HEK293 (cell line): ENCODE measurements around the gene PPFIA3.

Source experiments
- CTCF ChIA-PET: fragments of 350-600 bp; formaldehyde crosslinking; extraction: SDS; loops from one replicate; lab custom pipeline; 2021; ENCODE audit warnings: antibody characterized with exemption; lab: Yijun Ruan, JAX
- POLR2A ChIA-PET: fragments of 300-600 bp; formaldehyde crosslinking; extraction: SDS; loops from one replicate; lab custom pipeline; 2020; ENCODE audit warnings: antibody characterized with exemption, inconsistent platforms; lab: Yijun Ruan, JAX
- H3K27ac ChIP-seq: fragments of 200-500 bp; sonication (Bioruptor generic); 2 replicates; pipeline ENCODE4 v1.5.1; 2014; ENCODE audit warnings: low read depth, low read length, control low read depth, inconsistent platforms; ENCODE audit errors: extremely low read depth
- H3K36me3 ChIP-seq, 2 experiments: fragments of 200-500 bp in 1 of 2; sonication (Bioruptor generic) in 1 of 2; 1 replicate in 1 of 2; 2 replicates in 1 of 2; pipeline ENCODE4 v1.5.1; 2014 to 2017; ENCODE audit warnings: inconsistent platforms in 2 of 2, low read length in 2 of 2; ENCODE audit not compliant: control insufficient read depth in 2 of 2, insufficient read depth in 1 of 2
- H3K4me1 ChIP-seq: fragments of 200-500 bp; sonication (Bioruptor generic); 2 replicates; pipeline ENCODE4 v1.5.1; 2014; ENCODE audit warnings: mild to moderate bottlenecking, low read length, inconsistent platforms; ENCODE audit not compliant: control insufficient read depth, insufficient read depth
- H3K4me3 ChIP-seq: 2 replicates; pipeline ENCODE4 v1.5.1; 2011; ENCODE audit warnings: low read depth, mild to moderate bottlenecking, control low read depth, low read length, moderate library complexity
- H3K9me3 ChIP-seq: fragments of 200-500 bp; sonication (Bioruptor generic); 2 replicates; pipeline ENCODE4 v1.5.1; 2014; ENCODE audit warnings: low read depth, low read length, inconsistent platforms; ENCODE audit not compliant: control insufficient read depth, insufficient read depth
- BCL11B ChIP-seq: fragments of 450-650 bp; formaldehyde crosslinking; IDR thresholded peaks from 2 replicates; pipeline ENCODE4 v1.5.1; 2016; ENCODE audit warnings: low read depth, missing biosample characterization, missing genetic modification characterization
- FEZF1 ChIP-seq: fragments of 450-650 bp; formaldehyde crosslinking; IDR thresholded peaks from 2 replicates; pipeline ENCODE4 v1.5.1; 2016; ENCODE audit warnings: missing biosample characterization, missing genetic modification characterization
- GLIS2 ChIP-seq: fragments of 450-650 bp; formaldehyde crosslinking; IDR thresholded peaks from 2 replicates; pipeline ENCODE4 v1.5.1; 2016; ENCODE audit warnings: missing biosample characterization, missing genetic modification characterization
- HOXD13 ChIP-seq: sonication (generic); formaldehyde crosslinking; IDR thresholded peaks from 2 replicates; pipeline ENCODE4 v1.8.0; 2022; ENCODE audit warnings: missing genetic modification reagents, borderline replicate concordance
- KLF7 ChIP-seq: fragments of 450-650 bp; formaldehyde crosslinking; IDR thresholded peaks from 2 replicates; pipeline ENCODE4 v1.5.1; 2016; ENCODE audit warnings: missing biosample characterization, missing genetic modification characterization, borderline replicate concordance
- KLF9 ChIP-seq: fragments of 450-650 bp; formaldehyde crosslinking; IDR thresholded peaks from 2 replicates; pipeline ENCODE4 v1.5.1; 2016; ENCODE audit warnings: missing biosample characterization, missing genetic modification characterization, low read depth
- PATZ1 ChIP-seq: fragments of 450-650 bp; formaldehyde crosslinking; IDR thresholded peaks from 2 replicates; pipeline ENCODE4 v1.5.1; 2016; ENCODE audit warnings: missing biosample characterization, missing genetic modification characterization
- SETDB1 ChIP-seq: IDR thresholded peaks from one replicate; pipeline ENCODE4 v1.6.1; 2017; ENCODE audit warnings: mild to moderate bottlenecking, low read length, moderate library complexity, mixed read lengths; ENCODE audit not compliant: insufficient read length
- SP2 ChIP-seq: fragments of 450-650 bp; formaldehyde crosslinking; IDR thresholded peaks from 2 replicates; pipeline ENCODE4 v1.5.1; 2016; ENCODE audit warnings: missing biosample characterization, missing genetic modification characterization
- SP7 ChIP-seq: fragments of 450-650 bp; formaldehyde crosslinking; IDR thresholded peaks from 2 replicates; pipeline ENCODE4 v1.5.1; 2016; ENCODE audit warnings: missing biosample characterization, missing genetic modification characterization
- TCF7L2 ChIP-seq: IDR thresholded peaks from 2 replicates; pipeline ENCODE4 v1.6.1; 2011; ENCODE audit warnings: low read depth, mild to moderate bottlenecking, inconsistent platforms, low read length, moderate library complexity, borderline replicate concordance
- TRIM28 ChIP-seq: IDR thresholded peaks from 2 replicates; pipeline ENCODE4 v1.6.1; 2011; ENCODE audit warnings: low read length, control low read depth, borderline replicate concordance
- YY1 ChIP-seq: fragments of 450-650 bp; formaldehyde crosslinking; IDR thresholded peaks from 2 replicates; pipeline ENCODE4 v1.5.1; 2018; ENCODE audit warnings: missing biosample characterization, missing genetic modification characterization
- ZBTB20 ChIP-seq: fragments of 450-650 bp; formaldehyde crosslinking; IDR thresholded peaks from 2 replicates; pipeline ENCODE4 v1.5.1; 2016; ENCODE audit warnings: missing biosample characterization, missing genetic modification characterization
- ZBTB21 ChIP-seq: fragments of 450-650 bp; formaldehyde crosslinking; IDR thresholded peaks from 2 replicates; pipeline ENCODE4 v1.5.1; 2017; ENCODE audit warnings: missing biosample characterization, missing genetic modification characterization
- ZBTB8A ChIP-seq: fragments of 450-650 bp; formaldehyde crosslinking; IDR thresholded peaks from 2 replicates; pipeline ENCODE4 v1.5.1; 2016; ENCODE audit warnings: missing biosample characterization, missing genetic modification characterization
- ZFHX2 ChIP-seq: fragments of 450-650 bp; formaldehyde crosslinking; conservative IDR thresholded peaks from 2 replicates; pipeline ENCODE4 v1.5.1; 2016; ENCODE audit warnings: missing biosample characterization, missing genetic modification characterization
- ZNF10 ChIP-seq: fragments of 450-650 bp; formaldehyde crosslinking; IDR thresholded peaks from 2 replicates; pipeline ENCODE4 v1.5.1; 2017; ENCODE audit warnings: missing biosample characterization, missing genetic modification characterization
- ZNF146 ChIP-seq: fragments of 450-650 bp; formaldehyde crosslinking; IDR thresholded peaks from 2 replicates; pipeline ENCODE4 v1.5.1; 2016; ENCODE audit warnings: missing biosample characterization, missing genetic modification characterization
- ZNF239 ChIP-seq: fragments of 450-650 bp; formaldehyde crosslinking; IDR thresholded peaks from 2 replicates; pipeline ENCODE4 v1.5.1; 2016; ENCODE audit warnings: missing biosample characterization, missing genetic modification characterization
- ZNF280D ChIP-seq: fragments of 450-650 bp; formaldehyde crosslinking; IDR thresholded peaks from 2 replicates; pipeline ENCODE4 v1.5.1; 2016; ENCODE audit warnings: missing biosample characterization, missing genetic modification characterization
- ZNF423 ChIP-seq: fragments of 450-650 bp; formaldehyde crosslinking; IDR thresholded peaks from 2 replicates; pipeline ENCODE4 v1.5.1; 2016; ENCODE audit warnings: missing biosample characterization, missing genetic modification characterization
- ZNF645 ChIP-seq: fragments of 450-650 bp; formaldehyde crosslinking; IDR thresholded peaks from 2 replicates; pipeline ENCODE4; 2016; ENCODE audit warnings: missing biosample characterization, missing genetic modification characterization
- ZNF777 ChIP-seq: fragments of 450-650 bp; formaldehyde crosslinking; IDR thresholded peaks from 2 replicates; pipeline ENCODE4 v1.5.1; 2017; ENCODE audit warnings: missing biosample characterization, missing genetic modification characterization, borderline replicate concordance
- TF ChIP-seq, protein P1 (sequence below): fragments of 450-650 bp; formaldehyde crosslinking; IDR thresholded peaks from 2 replicates; pipeline ENCODE4 v1.5.1; 2016; ENCODE audit warnings: missing biosample characterization, missing genetic modification characterization
- TF ChIP-seq, protein P2 (sequence below): fragments of 450-650 bp; formaldehyde crosslinking; IDR thresholded peaks from 2 replicates; pipeline ENCODE4 v1.5.1; 2017; ENCODE audit warnings: missing biosample characterization, missing genetic modification characterization

Gene PPFIA3

GRCh38 chr19:49085020-49085867 lies 34.1 kb upstream of the PPFIA3 start, which contains the start of gene SNRNP70:
Gene SNRNP70 (plus strand): TSS chr19:49085451. CDS start chr19:49086415, 964 bp downstream.
- POLR2A ChIA-PET = no interaction called here
- peaks cover 36 to 39% of the 10 kb centered on the region in 2 experiments for H3K36me3 ChIP-seq
- peaks cover 5% of the 10 kb centered on the region; the same call in 1 of the 2 replicates for H3K4me1 ChIP-seq
- no peaks in the 10 kb centered on the region for H3K9me3 ChIP-seq
- CTCF ChIA-PET = interaction anchor here (0.7 to 4.0 kb wide), 2 partner anchors 12 to 21 kb away, joined by 4 to 36 read pairs; no protein-coding TSS in a partner anchor
- H3K27ac ChIP-seq = peak within 1 kb of the TSS; percentile 92
- H3K4me3 ChIP-seq = peak within 1 kb of the TSS; percentile 89
- TF ChIP-seq BCL11B (tag by site-specific recombination) = peak; percentile 71; the same call in 1 of the 2 replicates
- peak; percentile 87; the same call in 1 of the 2 replicates for TF ChIP-seq ZBTB20 (tag by site-specific recombination)
- TF ChIP-seq ZNF423 (tag by site-specific recombination) = 0 out of 2 replicates have a peak, but pooled peaks have one; percentile 36
- peak; percentile 88; the same call in 1 of the 2 replicates for TF ChIP-seq KLF7 (tag by site-specific recombination)
- TF ChIP-seq ZNF146 (tag by site-specific recombination) = peak; percentile 62; the same call in 1 of the 2 replicates
- TF ChIP-seq SP7 (tag by site-specific recombination) = peak; percentile 75
- 0 out of 2 replicates have a peak, but pooled peaks have one; percentile 32 for TF ChIP-seq TRIM28
- TF ChIP-seq ZBTB21 = peak; percentile 67
- peak; percentile 70; the same call in 1 of the 2 replicates for TF ChIP-seq ZNF777 (tag by site-specific recombination)
- peak; percentile 65 for TF ChIP-seq ZBTB8A (tag by site-specific recombination)
- no peak for TF ChIP-seq TCF7L2
- TF ChIP-seq HOXD13 (CRISPR knock-in tag) = 0 out of 2 replicates have a peak, but pooled peaks have one; percentile 43
- peak; percentile 95 for TF ChIP-seq ZNF280D (tag by site-specific recombination)
- TF ChIP-seq ZNF645 (tag by site-specific recombination) = 0 out of 2 replicates have a peak, but pooled peaks have one; percentile 74
- peak; percentile 96 for TF ChIP-seq KLF9 (tag by site-specific recombination)
- peak; percentile 91 for TF ChIP-seq PATZ1
- TF ChIP-seq YY1 (tag by site-specific recombination) = no peak; the same call in 1 of the 2 replicates
- TF ChIP-seq, protein P1, sequence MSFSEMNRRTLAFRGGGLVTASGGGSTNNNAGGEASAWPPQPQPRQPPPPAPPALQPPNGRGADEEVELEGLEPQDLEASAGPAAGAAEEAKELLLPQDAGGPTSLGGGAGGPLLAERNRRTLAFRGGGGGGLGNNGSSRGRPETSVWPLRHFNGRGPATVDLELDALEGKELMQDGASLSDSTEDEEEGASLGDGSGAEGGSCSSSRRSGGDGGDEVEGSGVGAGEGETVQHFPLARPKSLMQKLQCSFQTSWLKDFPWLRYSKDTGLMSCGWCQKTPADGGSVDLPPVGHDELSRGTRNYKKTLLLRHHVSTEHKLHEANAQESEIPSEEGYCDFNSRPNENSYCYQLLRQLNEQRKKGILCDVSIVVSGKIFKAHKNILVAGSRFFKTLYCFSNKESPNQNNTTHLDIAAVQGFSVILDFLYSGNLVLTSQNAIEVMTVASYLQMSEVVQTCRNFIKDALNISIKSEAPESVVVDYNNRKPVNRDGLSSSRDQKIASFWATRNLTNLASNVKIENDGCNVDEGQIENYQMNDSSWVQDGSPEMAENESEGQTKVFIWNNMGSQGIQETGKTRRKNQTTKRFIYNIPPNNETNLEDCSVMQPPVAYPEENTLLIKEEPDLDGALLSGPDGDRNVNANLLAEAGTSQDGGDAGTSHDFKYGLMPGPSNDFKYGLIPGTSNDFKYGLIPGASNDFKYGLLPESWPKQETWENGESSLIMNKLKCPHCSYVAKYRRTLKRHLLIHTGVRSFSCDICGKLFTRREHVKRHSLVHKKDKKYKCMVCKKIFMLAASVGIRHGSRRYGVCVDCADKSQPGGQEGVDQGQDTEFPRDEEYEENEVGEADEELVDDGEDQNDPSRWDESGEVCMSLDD (tag by site-specific recombination) = peak; percentile 86; the same call in 1 of the 2 replicates
- TF ChIP-seq ZNF239 = 0 out of 2 replicates have a peak, but pooled peaks have one; percentile 76
- TF ChIP-seq SETDB1 = no peak
- peak; percentile 98 for TF ChIP-seq GLIS2 (tag by site-specific recombination)
- TF ChIP-seq ZNF10 = peak; percentile 75
- TF ChIP-seq FEZF1 (tag by site-specific recombination) = peak; percentile 44
- TF ChIP-seq SP2 (tag by site-specific recombination) = peak; percentile 97
- TF ChIP-seq, protein P2, sequence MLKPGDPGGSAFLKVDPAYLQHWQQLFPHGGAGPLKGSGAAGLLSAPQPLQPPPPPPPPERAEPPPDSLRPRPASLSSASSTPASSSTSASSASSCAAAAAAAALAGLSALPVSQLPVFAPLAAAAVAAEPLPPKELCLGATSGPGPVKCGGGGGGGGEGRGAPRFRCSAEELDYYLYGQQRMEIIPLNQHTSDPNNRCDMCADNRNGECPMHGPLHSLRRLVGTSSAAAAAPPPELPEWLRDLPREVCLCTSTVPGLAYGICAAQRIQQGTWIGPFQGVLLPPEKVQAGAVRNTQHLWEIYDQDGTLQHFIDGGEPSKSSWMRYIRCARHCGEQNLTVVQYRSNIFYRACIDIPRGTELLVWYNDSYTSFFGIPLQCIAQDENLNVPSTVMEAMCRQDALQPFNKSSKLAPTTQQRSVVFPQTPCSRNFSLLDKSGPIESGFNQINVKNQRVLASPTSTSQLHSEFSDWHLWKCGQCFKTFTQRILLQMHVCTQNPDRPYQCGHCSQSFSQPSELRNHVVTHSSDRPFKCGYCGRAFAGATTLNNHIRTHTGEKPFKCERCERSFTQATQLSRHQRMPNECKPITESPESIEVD (tag by site-specific recombination) = no peak
- peak; percentile 90 for TF ChIP-seq ZFHX2
